SK-MEL-5 (cell line): ENCODE measurements around the gene CD160. TPM values are rescaled to one million over a fixed set of nuclear protein-coding genes. Genes with fewer than 3 reads are reported as not detected.
"Not testable (repeated sequence)": the region's sequence is repeated elsewhere in the genome, so short reads cannot be mapped to it uniquely, and the experiment has no call there.

Experiments used
- DNase-seq: peaks from one replicate; pipeline ENCODE4 v3.0.0-alpha.2; 2016; ENCODE audit warnings: low read depth, low spot score
- in situ Hi-C: cut with HindIII; loops from 2 replicates; pipeline ENCODE4 v1.10.0; 2016; ENCODE audit warnings: low sequenced_read_pairs, high pct_unique_total_duplicates, low pct_unique_long_range_greater_than_20kb
- total RNA-seq: library from RNA; depleted of rRNA; stranded (reverse); fragments of >200 nt; shearing (Covaris generic); gene quantifications from 2 replicates; pipeline ENCODE4 v1.2.3, GENCODE V29; 2014

The CD160 gene
- total RNA-seq, 1 experiment from 2014 or later, result 4.0 TPM

DNA sequence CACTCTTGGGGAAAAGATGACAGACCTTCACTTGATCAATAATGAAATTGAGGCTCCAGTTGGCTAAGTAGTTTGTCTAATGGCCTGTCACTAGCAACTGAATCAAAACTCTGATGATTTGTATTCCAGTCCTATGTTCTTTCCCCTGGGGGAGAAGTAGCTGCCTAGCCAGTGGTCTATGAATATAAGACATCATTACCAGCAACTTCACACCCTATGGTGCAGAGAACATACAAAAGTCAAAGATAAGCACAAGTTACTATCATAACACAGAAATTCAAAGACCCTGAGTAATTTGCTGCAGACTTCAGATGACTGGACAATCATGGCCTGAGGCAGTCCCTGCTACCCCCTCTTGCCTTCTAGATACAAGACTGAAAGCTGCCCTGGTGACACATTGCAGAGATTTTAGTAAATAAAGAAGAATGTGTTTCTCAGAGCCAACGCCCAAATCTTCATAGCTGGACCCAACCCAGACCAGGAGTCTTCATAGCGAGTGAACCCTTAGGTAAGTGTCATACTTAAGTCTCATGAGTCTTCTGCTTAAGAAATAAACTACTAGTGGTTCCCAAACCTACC is 13.1 kb upstream of the CD160 start:
- in situ Hi-C loops, result no loop called here
- no peak for DNase-seq

DNA sequence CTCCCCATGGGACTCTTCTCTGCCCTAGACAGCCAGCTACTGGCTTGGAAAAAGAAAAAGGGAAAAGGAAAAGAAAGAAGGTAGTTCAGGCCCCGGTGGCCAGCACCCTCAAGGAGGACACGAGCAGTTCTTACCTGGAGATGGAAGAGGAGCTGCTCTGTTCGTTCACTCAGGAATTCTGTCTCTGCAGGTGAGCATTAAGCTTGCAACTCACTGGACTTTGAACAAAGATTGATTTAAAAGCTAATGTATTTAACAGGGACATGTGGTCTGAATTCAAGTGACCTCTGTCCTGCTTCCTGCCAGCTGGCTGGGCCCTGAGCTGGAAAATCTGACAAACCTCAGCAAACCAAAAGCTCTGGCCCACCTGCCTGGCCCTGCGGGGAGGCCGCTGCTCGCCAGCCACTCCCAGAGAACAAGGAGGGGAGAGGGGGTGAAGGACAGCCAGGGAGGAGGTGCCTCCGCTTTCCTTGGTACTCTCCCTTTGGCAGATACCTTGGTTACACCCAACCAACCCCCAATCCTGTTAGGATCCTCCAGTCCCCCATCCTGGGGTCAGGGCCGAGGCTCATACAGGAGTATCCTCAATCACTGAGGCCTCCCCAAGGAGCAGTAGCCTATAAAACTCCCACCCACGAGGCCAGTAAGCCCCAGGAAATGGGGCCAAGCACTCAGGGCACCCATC is 12.0 kb upstream of the CD160 start, which contains the start of gene PDZK1:
Gene PDZK1 (minus strand): TSS at position 186 of the 685 bp plus-strand sequence. CDS start 19,347 bp downstream, outside the sequence.
- DNase-seq, result no peak
- in situ Hi-C loops, result no loop called here

DNA sequence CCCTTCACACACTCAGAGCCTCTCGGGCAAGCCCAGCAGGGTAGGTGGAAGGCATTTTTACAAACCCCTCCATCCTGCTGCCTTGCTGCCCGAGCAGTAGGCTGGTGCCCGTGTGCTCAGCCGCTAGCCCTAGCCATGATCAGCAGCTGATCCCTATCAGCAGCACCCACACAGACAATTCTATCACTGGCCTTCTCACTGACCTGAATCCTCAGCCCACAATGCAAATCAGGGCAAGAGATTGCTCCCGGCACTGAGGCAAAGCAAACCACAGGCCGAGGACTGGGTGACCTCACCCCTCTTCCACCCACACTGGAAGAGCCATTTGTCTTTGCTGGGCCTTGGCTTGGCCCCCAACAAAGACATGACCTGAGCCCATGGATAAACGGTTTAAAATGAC is 11.2 kb upstream of the CD160 start:
- DNase-seq, result no peak
- in situ Hi-C loops, result no loop called here

DNA sequence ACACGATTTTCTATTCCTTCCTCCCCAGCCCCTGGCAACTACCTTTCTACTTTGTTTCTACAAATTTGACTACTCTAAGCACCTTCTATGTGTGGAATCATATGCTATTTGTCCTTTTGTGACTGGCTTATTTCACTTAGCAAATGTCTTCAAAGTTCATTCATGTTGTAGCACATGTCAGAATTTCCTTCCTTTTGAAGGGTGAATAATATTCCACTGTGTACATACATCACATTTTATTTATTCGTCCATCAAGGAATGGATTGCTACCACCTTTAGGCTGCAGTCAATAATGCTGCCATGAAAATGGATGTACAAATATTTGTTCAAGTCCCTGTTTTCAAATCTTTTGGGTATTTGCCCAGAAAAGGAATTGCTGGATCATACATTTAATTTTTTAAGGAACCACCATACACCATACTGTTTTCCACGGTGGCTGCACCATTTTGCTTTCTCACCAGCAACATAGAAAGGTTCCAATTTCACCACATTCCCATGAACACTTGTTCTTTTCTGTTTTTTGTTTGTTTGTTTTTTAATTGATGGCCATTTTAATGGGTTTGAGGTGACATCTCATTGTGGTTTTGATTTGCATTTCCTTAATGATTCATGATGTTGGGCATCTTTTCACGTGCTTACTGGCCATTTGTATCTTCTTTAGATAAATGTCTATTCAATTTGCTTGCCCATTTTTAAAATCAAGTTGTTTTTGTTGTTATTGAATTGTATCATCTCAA is 8.8 kb upstream of the CD160 start:
- in situ Hi-C loops, result no loop called here
- no peak for DNase-seq

DNA sequence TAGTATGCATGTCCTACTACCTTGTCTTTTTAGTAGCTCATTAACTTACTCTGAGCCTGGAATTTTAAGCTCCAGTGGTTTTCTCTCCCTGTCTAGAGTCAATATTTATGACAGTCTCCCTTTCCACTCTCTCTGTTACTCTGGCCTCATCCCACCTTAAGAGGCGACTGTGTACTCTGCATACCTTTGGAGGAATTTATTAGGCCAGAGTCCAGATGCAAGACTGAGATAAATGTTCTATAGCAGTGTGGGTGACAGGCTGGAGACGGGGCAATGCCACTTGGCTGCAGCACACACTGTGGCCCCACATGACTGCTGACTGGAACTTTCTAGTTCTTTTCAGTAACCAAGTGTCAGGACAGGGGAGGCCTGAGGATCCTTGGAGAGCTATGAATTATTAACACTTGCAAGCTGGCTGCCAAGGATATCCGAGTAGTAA is 8.1 kb upstream of the CD160 start:
- DNase-seq, result no peak
- in situ Hi-C loops, result no loop called here

DNA sequence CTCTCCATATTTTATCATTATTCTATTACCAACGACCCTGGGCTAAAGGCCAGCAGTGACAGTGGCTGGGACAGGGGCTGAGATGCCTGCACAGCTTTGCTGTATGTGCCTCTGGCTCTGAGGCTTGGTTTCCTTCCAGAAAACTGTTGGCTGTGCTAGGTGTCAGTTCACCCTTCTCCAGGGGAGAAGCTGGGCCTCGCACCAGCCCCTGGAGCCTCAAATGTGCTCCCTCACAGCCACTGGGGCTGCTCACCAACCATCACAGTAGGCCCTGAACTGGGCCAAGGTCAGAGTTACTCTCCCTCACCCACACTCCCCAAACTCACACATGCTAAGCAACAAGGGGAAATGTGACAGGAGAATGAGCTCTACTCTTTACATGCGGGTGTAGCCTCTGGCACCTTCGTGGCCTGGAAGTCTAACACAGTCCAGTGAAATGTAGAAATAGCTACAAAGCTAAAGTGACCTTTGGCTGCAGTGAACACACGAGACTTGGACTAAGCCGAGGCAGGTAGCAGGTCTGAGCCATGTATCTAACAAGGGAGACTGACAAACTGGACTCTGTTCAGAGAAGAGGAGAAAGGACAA is 4.7 kb upstream of the CD160 start:
- no peak for DNase-seq
- in situ Hi-C loops, result no loop called here

DNA sequence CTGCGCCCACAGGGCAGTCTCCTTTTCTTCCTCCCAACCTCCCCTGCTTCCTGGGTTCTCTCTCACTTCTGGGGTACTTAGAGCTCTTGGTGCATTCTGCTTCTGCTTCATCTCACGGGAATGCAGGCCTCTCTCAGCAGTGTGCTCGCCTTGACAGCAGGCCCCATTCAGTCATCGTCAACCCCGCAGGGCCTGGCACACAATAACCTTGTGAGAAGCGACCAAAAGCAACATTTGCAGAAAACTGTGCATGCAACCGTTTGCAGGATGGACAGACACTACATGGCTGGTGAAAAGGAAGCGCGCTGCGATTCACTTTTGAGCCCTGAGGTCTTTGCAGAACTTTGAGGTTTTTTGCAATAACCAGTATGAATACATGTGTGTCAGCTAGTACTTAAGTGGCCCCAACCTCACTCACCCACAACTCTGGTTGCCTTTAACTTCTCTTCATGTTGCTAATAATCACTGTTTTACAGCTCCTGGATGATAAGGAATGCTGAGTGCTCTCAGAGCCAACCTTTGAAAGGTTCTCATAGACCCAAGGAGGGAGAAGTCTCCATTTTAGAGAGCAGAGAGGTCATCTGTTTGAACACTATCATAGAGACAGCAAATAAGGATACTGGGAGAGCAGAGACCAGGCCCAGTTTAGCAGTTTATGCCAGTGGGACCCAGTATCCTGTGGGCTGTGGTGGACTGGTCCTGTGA is 2.5 kb upstream of the CD160 start:
- peak; percentile 73 for DNase-seq

DNA sequence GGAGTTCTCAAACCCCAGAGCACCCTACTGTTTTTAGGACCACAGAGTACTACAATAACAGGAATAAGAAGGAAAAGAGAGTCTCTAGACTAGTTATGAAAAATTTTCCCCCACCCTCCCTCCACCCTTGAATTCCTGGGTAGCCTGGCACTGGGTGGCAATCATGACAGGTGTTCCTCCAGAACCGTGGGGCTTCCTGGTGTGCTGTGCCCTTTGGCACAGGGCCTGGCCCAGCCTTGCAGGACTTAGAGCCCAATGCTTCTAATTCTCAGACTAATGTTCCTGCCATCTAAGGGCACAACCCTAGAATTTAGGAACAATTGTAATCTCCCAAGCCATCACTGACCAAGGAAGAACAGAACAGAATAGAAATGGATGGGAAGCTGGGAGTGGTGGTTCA is 1.5 kb upstream of the CD160 start:
- no peak for DNase-seq
- in situ Hi-C loops, result no loop called here

More for the DNA sequence above, 2.5 kb upstream of the CD160 start:
- in situ Hi-C loops, result no loop called here

DNA sequence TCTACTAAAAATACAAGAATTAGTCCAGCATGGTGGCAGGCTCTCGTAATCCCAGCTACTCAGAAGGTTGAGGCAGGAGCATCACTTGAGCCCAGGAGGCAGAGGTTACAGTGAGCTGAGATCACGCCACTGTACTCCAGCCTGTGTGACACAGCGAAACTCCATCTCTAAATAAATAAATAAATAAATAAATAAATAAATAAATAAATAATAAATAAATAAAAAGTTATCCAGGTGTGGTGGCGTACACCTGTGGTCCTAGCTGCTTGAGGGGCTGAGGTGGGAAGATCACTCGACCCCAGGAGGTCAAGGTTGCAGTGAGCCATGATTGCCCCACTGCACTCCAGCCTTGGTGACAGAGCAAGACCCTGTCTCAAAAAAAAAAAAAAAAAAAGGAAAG is 834 bp upstream of the CD160 start:
- DNase-seq, in situ Hi-C loops: not testable (repeated sequence)

DNA sequence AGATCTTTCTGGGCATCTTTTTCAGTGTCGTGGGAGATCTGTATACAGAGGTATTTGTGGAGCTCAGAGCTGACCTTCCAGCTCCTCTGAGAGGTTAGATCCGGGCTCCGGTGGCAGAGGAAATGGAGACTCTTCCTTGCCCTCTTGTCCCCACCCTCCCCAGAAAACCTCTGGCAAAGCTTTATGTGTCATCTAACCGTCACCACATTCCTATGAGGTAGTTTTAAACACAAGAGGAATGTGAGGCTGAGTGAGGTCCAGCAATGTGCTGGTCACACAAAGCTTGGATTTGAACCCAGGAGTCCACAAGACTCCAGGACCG is 1.2 kb downstream of the CD160 start:
- DNase-seq, result no peak
- in situ Hi-C loops, result no loop called here

DNA sequence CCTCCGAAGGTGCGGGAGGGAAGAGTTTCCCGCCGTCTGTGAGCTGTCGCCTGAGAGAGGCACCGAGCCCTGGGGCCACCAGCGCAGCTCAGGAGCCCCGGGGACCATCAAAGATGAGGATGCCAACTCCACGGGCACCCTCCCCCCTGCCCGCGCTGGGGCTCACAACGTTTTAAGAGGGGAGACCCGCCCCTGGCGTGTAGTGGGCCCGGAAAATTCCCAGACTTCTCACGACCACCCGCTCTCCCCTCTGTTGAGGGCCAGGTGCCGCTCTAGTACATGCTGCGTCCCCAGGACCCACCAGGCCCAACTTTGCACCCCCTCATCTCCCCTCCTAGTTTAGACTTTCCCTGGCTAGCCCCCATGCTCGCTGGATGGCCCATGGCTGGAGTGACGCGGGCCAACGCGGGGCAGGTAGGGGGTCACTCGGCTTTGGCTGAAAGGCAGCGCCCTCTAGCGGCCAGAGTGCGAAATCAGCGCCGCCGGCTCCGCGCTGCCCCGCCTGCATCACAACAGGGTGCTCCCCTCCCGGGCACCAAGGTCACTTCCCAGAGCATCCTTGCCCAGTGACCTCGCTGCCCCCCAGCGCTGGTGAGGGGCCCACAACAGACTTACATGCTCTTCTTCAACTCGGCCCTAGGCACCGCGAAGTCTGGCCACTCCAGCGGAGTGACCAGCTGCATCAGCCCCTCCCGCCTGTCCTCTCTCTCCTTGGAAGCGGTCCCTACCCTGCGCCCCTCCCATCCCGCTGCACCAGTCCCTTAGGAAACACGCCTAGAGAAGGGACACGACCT is 1.8 kb downstream of the CD160 start:
- in situ Hi-C loops, result no loop called here
- peak; percentile 75 for DNase-seq

DNA sequence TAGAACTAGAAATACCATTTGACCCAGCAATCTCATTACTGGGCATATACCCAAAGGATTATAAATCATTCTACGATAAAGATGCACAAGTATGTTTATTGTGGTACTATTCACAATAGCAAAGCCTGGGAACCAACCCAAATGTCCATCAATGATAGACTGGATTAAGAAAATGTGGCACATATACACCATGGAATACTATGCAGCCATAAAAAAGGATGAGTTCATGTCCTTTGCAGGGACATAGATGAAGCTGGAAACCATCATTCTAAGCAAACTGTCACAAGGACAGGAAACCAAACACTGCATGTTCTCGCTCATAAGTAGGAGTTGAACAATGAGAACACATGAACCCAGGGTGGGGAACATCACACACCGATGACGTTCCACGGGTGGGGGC is 6.9 kb downstream of the CD160 start:
- DNase-seq, result not testable (repeated sequence)

DNA sequence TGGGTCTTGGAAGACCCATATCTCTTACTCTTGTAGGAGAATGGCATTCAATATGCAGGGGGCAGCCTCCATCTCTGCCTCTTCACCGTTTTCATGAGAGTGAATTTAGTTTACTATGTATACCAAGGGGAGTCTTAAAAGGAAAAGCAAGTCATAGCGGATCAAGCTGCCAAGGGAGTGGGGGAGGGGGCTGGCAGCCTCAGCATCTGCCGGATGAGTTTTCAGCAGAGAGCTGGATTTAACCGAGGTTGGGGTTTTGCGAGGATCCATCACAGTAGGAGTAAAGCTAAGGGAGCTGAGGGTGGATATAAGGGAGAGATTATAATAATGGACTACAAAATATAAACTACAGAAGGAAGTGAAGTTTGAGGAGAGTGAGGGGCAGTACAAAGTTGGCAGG is 9.9 kb downstream of the CD160 start:
- in situ Hi-C loops, result no loop called here
- DNase-seq, result no peak

More for the DNA sequence above, 6.9 kb downstream of the CD160 start:
- in situ Hi-C loops, result not testable (repeated sequence)

DNA sequence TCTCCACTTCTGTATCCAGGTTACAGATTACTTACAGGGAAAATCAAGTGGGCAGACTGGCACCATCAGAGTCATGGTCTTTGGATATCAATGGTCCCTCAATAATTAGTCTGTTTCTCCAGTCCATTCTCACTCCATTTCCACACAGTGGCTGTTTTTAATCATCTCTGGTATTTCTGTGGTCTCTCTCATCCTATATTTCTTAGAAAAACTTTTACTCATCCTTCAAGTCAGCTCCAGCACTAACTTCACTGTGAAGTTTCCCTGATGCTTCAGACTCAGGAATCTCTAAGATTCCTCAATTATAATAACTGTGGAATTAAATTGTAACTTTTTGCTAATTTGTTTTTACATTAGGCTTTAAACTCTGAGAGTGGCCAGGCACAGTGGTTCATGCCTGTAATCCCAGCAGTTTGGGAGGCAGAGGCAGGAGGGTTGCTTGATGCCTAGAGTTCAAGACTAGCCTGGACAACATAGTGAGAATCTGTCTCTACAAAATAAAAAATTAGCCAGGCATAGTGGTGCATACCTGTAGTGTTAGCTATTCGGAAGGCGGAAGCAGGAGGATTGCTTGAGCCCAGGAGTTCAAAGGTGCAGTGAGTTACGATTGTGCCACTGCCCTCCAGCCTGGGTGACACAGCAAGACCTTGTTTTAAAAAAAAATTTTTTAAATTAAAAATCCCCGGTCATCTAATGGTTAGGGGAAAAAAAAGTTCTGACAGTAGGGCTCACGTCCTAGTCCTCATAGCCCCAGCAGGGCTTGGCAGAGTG is 10.6 kb downstream of the CD160 start:
- no peak for DNase-seq

DNA sequence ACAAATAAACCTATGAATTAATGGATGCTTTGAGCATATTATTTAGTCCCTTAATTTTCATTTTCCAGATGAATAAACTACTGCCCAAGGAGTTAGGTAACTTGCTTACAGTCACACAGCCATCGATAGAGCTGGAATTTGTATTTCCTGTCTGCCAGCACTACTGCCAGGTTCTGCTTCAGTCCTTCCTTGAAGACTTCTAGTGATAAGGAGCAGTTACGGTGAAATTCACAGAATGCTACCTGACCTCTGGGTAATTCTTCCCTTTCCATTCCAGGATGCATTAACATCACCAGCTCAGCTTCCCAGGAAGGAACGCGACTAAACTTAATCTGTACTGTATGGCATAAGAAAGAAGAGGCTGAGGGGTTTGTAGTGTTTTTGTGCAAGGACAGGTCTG is 11.2 kb downstream of the CD160 start:
- in situ Hi-C loops, result no loop called here
- no peak for DNase-seq

More for the DNA sequence above, 10.6 kb downstream of the CD160 start:
- in situ Hi-C loops, result no loop called here

DNA sequence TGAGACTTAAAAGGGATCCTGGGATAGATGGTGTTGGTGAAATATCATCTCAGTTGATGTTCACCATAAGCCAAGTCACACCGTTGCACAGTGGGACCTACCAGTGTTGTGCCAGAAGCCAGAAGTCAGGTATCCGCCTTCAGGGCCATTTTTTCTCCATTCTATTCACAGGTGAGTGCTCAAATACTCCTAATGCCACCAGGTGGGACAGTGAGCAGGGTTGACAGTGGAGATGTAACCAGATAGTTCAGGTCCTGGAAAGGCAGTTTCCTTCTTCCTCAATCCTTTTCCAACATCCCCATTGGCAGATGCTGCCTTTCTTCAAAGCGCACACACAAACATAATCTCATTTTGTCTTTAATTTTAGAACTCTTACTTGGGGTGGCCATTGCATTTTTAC is 11.6 kb downstream of the CD160 start:
- no peak for DNase-seq
- in situ Hi-C loops, result no loop called here

DNA sequence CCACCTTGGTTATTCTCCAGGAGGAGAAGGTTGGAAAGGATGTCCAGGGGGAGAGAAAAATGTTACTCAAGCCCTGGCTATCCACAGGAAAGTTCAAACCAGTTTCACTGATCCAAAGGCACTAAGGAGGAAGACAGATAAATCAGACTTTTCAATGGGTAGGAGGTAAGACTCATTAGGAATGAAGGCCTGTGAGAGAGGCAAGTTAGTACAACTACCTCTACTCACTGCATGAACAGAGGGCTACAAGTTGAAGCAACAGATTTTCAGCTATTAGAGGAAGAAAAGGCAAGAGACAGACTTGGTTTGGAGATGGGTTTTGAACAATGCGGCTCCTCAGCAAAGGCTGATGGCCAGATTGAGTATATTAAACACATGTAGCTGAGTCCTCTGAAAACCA is 16.9 kb downstream of the CD160 start:
- in situ Hi-C loops, result no loop called here

More for the DNA sequence above, 16.9 kb downstream of the CD160 start:
- DNase-seq, result no peak
